ENCODE measurements around the gene IL6ST. TPM values are rescaled to one million over a fixed set of nuclear protein-coding genes. Genes with fewer than 3 reads are reported as not detected.

The IL6ST gene
- total and polyA plus RNA-seq, 8 donors = 166 to 464 (median 222) TPM

DNA sequence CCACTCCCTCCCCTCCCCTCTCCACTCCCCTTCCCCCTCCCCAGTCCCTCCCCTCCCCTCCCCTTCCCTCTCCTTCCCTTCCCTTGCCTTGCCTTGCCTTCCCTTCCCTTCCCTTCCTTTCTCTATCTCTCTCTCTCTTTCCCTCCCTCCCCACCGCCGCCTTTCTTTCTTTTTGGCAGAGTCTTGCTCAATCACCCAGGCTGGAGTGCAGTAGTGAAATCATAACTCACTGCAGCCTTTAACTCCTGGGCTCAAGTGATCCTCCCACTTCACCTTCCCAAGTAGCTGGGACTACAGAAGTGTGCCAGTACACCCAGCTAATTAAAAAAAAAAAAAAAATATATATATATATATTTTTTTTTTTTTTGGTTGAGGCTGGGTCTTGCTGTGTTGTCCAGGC, 98.1 kb downstream of the IL6ST start:
- ATAC-seq = peak; percentile 61
- intact Hi-C loops (cut with DNase I) = no loop called here
- TF ChIP-seq, protein P1, sequence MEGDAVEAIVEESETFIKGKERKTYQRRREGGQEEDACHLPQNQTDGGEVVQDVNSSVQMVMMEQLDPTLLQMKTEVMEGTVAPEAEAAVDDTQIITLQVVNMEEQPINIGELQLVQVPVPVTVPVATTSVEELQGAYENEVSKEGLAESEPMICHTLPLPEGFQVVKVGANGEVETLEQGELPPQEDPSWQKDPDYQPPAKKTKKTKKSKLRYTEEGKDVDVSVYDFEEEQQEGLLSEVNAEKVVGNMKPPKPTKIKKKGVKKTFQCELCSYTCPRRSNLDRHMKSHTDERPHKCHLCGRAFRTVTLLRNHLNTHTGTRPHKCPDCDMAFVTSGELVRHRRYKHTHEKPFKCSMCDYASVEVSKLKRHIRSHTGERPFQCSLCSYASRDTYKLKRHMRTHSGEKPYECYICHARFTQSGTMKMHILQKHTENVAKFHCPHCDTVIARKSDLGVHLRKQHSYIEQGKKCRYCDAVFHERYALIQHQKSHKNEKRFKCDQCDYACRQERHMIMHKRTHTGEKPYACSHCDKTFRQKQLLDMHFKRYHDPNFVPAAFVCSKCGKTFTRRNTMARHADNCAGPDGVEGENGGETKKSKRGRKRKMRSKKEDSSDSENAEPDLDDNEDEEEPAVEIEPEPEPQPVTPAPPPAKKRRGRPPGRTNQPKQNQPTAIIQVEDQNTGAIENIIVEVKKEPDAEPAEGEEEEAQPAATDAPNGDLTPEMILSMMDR (IDR thresholded peaks at IDR 0.05) = no peak

DNA sequence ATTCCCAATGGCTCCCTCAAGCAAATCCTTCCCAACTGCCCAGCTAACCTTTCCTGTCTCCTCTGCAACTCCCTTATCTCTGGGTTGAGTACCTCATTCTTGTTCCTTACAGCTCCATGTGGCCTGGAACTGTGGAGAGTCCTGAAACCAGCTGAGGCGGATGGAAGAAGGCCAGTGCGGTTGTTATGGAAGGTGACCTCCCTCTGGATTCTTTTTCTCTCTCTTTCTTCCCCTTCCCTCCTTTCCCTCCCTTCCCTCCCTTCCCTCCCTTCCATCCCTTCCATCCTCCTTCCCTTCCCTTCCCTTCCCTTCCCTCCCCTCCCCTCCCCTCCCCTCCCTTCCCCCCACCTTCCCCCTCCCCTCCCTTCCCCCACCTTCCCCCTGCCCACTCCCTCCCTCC, 98.5 kb downstream of the IL6ST start:
- ATAC-seq (no peak), DNase-seq (no peak)
- Histone ChIP-seq H3K27me3 (no peaks in the 10 kb centered on the region), H3K4me3 (no peak overlapping the region), H3K9me3 (no peaks in the 10 kb centered on the region), H3K27ac (no peak overlapping the region), H3K4me1 (peaks cover 0 to 8% of the 10 kb centered on the region in 2 donors), H3K36me3 (no peaks in the 10 kb centered on the region)
- TF ChIP-seq, protein P1 (IDR thresholded peaks at IDR 0.05) = no peak
- intact Hi-C loops (cut with DNase I) = no loop called here

More for the DNA sequence above, 98.1 kb downstream of the IL6ST start:
- H3K4me3 ChIP-seq = no peak overlapping the region
- DNase-seq = peak in 1 of 4 donors; percentile 42
- no peaks in the 10 kb centered on the region for H3K27me3 ChIP-seq
- no peaks in the 10 kb centered on the region for H3K36me3 ChIP-seq
- no peak overlapping the region for H3K27ac ChIP-seq
- no peaks in the 10 kb centered on the region for H3K9me3 ChIP-seq
- H3K4me1 ChIP-seq = peaks cover 0 to 8% of the 10 kb centered on the region in 2 donors

DNA sequence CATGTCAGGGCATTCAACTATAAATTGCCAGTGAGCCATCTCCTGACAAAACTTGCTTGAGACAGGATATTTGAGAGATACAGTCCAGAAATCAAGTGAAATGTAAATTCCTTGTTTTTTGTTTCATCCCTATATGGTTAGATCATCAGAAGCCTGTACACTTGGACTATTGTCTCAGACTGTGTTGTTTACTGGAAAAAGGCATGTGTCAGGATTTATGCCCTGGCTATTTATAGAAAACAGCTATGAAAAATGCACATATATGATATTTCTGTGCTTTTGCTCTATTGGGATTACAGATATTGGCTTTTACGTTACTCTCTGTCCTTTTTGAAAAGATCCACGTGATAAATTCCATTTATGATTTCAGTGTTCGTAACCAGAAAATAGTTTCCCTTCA, 99.4 kb downstream of the IL6ST start:
- ATAC-seq = no peak
- no peaks in the 10 kb centered on the region for H3K36me3 ChIP-seq
- no peak overlapping the region for H3K27ac ChIP-seq
- TF ChIP-seq, protein P1 (IDR thresholded peaks at IDR 0.05) = no peak
- DNase-seq = no peak
- H3K4me1 ChIP-seq = peaks cover 0 to 8% of the 10 kb centered on the region in 2 donors
- H3K27me3 ChIP-seq = no peaks in the 10 kb centered on the region
- intact Hi-C loops (cut with DNase I) = no loop called here
- no peak overlapping the region for H3K4me3 ChIP-seq
- no peaks in the 10 kb centered on the region for H3K9me3 ChIP-seq

DNA sequence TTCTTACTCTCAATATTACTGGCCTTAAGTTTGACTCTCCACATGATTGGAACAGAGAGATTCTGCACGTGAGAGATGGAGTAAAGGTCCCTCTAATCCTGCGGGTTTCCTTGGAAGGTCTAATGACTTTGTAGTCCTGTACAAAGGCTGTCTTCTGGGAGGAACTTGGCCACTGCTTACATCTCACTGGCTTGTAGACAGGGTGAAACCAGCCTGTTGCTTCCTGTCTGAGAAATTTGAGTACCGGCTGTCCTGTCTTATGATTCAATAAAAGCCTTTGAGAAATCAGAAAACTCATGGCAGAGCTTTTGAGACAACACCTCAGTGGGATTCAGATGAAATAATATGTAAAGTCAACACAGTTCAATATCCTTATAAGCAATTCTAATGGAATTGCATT, 100.6 kb downstream of the IL6ST start:
- intact Hi-C loops (cut with DNase I) = no loop called here

DNA sequence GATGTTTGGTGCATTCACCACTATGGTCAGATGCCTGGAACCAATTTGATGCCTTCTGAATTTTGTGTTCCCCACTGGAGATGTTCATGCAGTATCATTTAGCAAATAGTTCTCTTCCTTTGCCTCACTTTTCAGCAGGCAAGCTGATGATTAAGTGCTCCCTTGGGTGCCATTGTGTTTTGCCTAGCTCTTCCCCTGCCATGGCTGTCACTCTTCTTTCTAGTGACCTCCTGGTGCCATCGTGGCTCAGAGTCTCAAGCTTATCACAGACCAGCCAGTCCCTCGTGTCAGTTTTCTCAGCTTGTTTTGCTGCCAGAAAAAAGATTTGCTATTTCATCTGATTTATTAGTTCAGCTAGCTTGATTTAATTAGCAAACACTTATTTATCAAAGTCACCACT, 102.3 kb downstream of the IL6ST start:
- DNase-seq (no peak), ATAC-seq (no peak)
- TF ChIP-seq, protein P1 (IDR thresholded peaks at IDR 0.05) = no peak
- H3K36me3 ChIP-seq = no peaks in the 10 kb centered on the region
- peaks cover 0 to 5% of the 10 kb centered on the region in 2 donors for H3K4me1 ChIP-seq
- H3K9me3 ChIP-seq = no peaks in the 10 kb centered on the region
- intact Hi-C loops (cut with DNase I) = no loop called here
- H3K4me3 ChIP-seq = no peak overlapping the region
- no peaks in the 10 kb centered on the region for H3K27me3 ChIP-seq
- no peak overlapping the region for H3K27ac ChIP-seq

More for the DNA sequence above, 100.6 kb downstream of the IL6ST start:
- no peaks in the 10 kb centered on the region for H3K36me3 ChIP-seq
- no peak for DNase-seq
- no peak for ATAC-seq
- no peaks in the 10 kb centered on the region for H3K9me3 ChIP-seq
- TF ChIP-seq, protein P1 (IDR thresholded peaks at IDR 0.05) = no peak
- no peak overlapping the region for H3K27ac ChIP-seq
- H3K27me3 ChIP-seq = no peaks in the 10 kb centered on the region
- H3K4me1 ChIP-seq = peaks cover 0 to 8% of the 10 kb centered on the region in 2 donors
- H3K4me3 ChIP-seq = no peak overlapping the region

Measured in left lung (tissue), 10 donors.